ENCODE results near the gene HYAL2.

The HYAL2 gene

DNA sequence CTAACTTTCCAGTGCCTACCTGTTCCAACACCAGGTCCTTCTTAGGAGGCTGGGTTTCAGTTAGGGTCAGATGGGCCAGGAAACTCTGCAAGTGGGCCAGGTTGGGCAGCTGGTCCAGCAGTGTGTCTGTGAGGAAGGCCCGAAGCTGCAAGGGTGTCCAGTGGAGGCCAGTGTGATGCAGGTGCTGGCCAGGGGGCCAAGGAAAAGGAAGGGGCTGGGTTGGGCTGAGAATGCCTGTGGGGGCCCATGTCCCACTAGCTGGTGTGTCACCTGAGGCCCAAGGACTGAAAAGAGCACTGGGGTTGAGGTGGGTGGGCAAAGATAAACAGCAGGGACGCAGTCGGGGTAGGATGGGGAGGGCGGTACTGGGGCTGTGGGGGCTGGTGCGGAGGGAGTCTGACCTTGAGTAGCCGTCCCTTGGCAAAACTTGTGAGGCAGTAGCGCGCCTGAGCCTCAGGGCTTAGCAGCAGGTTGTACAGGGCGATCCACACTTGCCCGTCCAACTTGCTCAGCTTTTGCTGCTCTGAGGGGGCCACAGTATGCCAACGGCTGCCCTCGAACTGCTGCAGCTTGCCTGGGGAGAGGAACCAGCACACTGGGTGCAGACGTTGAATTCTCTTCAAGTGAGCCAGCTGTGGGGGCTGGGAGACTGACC is 19.6 kb upstream of the HYAL2 start:
- peaks cover 18% of the 10 kb centered on the region for H3K4me1 ChIP-seq (ENCODE audit: insufficient read depth, insufficient read length)
- H3K9ac ChIP-seq (ENCODE audit: insufficient read length, low read depth) = peak overlapping the region; percentile 44
- H3K9me3 ChIP-seq (ENCODE audit: insufficient read depth, low read length) = no peaks in the 10 kb centered on the region
- no peak for TF ChIP-seq YY1 (IDR thresholded peaks at IDR 0.05; ENCODE audit: insufficient read depth, insufficient read length)
- TF ChIP-seq ZNF274 (IDR thresholded peaks at IDR 0.05; ENCODE audit: low read depth, low read length) = no peak
- no peak for TF ChIP-seq SUZ12 (IDR thresholded peaks at IDR 0.05; ENCODE audit: extremely low read depth, insufficient read depth, insufficient read length)
- peaks cover 40% of the 10 kb centered on the region for H3K27me3 ChIP-seq (ENCODE audit: insufficient read depth, insufficient read length)
- no peak for DNase-seq (ENCODE audit: low read depth, low spot score)
- no peaks in the 10 kb centered on the region for H3K36me3 ChIP-seq (ENCODE audit: insufficient read depth, insufficient read length, low read length)
- H3K4me3 ChIP-seq (ENCODE audit: insufficient read length, low read depth) = no peak overlapping the region

- Histone ChIP-seq H3K4me3 (ENCODE audit: insufficient read length, low read depth) (no peak overlapping the region), H3K4me1 (ENCODE audit: insufficient read depth, insufficient read length) (peaks cover 18% of the 10 kb centered on the region), H3K9me3 (ENCODE audit: insufficient read depth, low read length) (no peaks in the 10 kb centered on the region), H3K36me3 (ENCODE audit: insufficient read depth, insufficient read length, low read length) (peaks cover 1% of the 10 kb centered on the region), H3K9ac (ENCODE audit: insufficient read length, low read depth) (no peak overlapping the region), H3K27me3 (ENCODE audit: insufficient read depth, insufficient read length) (peaks cover 40% of the 10 kb centered on the region)
- DNase-seq (ENCODE audit: low read depth, low spot score) = no peak
- TF ChIP-seq SUZ12 (IDR thresholded peaks at IDR 0.05; ENCODE audit: extremely low read depth, insufficient read depth, insufficient read length) (no peak), ZNF274 (IDR thresholded peaks at IDR 0.05; ENCODE audit: low read depth, low read length) (no peak), YY1 (IDR thresholded peaks at IDR 0.05; ENCODE audit: insufficient read depth, insufficient read length) (no peak)
These were observed 19.0 kb upstream of the HYAL2 start for GRCh38 chr3:50341537-50341936.

DNA sequence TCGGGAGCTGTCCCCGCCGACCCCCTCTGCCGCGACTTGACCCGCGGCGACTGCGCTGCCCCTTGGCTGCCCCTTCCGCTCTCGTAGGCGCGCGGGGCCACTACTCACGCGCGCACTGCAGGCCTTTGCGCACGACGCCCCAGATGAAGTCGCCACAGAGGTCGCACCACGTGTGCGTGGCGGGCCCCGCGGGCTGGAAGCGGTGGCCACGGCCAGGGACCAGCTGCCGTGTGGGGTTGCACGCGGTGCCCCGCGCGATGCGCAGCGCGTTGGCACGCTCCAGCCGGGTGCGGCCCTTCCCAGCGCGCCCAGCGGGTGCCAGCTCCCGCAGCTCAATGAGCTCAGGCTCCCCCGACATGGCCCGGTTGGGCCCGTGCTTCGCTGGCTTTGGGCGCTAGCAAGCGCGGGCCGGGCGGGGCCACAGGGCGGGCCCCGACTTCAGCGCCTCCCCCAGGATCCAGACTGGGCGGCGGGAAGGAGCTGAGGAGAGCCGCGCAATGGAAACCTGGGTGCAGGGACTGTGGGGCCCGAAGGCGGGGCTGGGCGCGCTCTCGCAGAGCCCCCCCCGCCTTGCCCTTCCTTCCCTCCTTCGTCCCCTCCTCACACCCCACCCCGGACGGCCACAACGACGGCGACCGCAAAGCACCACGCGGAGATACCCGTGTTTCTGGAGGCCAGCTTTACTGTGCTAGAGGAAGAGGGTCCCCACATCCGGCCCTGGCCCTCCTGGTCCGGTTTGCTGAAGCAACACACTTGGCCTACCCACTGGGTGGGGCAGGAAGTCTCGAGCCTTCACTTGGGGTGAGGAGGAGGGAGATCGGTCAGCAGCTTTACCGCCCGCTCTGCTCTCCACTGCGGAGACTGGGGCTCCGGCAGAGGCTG is 18.1 kb upstream of the HYAL2 start, which contains the start of gene RASSF1:
RASSF1 (minus strand) TSS at position 389 of the 882 bp plus-strand sequence; CDS start at position 358, 31 bp downstream.
- peaks cover 16% of the 10 kb centered on the region for H3K4me1 ChIP-seq (ENCODE audit: insufficient read depth, insufficient read length)
- H3K36me3 ChIP-seq (ENCODE audit: insufficient read depth, insufficient read length, low read length) = peaks cover 10% of the 10 kb centered on the region
- H3K9me3 ChIP-seq (ENCODE audit: insufficient read depth, low read length) = no peaks in the 10 kb centered on the region
- H3K9ac ChIP-seq (ENCODE audit: insufficient read length, low read depth) = no peak within 1 kb of the TSS
- peaks cover 35% of the 10 kb centered on the region for H3K27me3 ChIP-seq (ENCODE audit: insufficient read depth, insufficient read length)
- H3K4me3 ChIP-seq (ENCODE audit: insufficient read length, low read depth) = no peak within 1 kb of the TSS
- TF ChIP-seq YY1 (IDR thresholded peaks at IDR 0.05; ENCODE audit: insufficient read depth, insufficient read length) (no peak), ZNF274 (IDR thresholded peaks at IDR 0.05; ENCODE audit: low read depth, low read length) (no peak), SUZ12 (IDR thresholded peaks at IDR 0.05; ENCODE audit: extremely low read depth, insufficient read depth, insufficient read length) (no peak)
- no peak for DNase-seq (ENCODE audit: low read depth, low spot score)

DNA sequence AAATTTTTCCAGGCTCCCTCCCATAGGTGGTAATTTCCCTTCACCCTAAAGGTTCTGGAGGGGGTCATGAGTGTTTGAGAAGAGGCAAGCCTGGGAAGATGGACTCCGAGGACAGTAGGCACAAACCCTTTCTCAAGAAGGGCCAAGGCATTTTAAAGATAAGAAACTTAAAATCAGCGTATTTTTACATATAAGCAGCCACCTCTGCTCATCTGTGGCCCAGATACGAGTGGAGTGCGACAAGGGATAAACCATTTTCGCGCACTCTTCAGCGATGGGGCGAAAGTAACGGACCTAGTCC is 17.6 kb upstream of the HYAL2 start:
- Histone ChIP-seq H3K9me3 (ENCODE audit: insufficient read depth, low read length) (no peaks in the 10 kb centered on the region), H3K9ac (ENCODE audit: insufficient read length, low read depth) (no peak overlapping the region), H3K36me3 (ENCODE audit: insufficient read depth, insufficient read length, low read length) (peaks cover 16% of the 10 kb centered on the region), H3K4me3 (ENCODE audit: insufficient read length, low read depth) (no peak overlapping the region), H3K4me1 (ENCODE audit: insufficient read depth, insufficient read length) (peaks cover 15% of the 10 kb centered on the region), H3K27me3 (ENCODE audit: insufficient read depth, insufficient read length) (peaks cover 29% of the 10 kb centered on the region)
- no peak for DNase-seq (ENCODE audit: low read depth, low spot score)
- no peak for TF ChIP-seq ZNF274 (IDR thresholded peaks at IDR 0.05; ENCODE audit: low read depth, low read length)
- TF ChIP-seq YY1 (IDR thresholded peaks at IDR 0.05; ENCODE audit: insufficient read depth, insufficient read length) = no peak
- TF ChIP-seq SUZ12 (IDR thresholded peaks at IDR 0.05; ENCODE audit: extremely low read depth, insufficient read depth, insufficient read length) = no peak

- H3K9me3 ChIP-seq (ENCODE audit: insufficient read depth, low read length) = no peaks in the 10 kb centered on the region
- peaks cover 19% of the 10 kb centered on the region for H3K36me3 ChIP-seq (ENCODE audit: insufficient read depth, insufficient read length, low read length)
- DNase-seq (ENCODE audit: low read depth, low spot score) = no peak
- no peak overlapping the region for H3K9ac ChIP-seq (ENCODE audit: insufficient read length, low read depth)
- H3K4me3 ChIP-seq (ENCODE audit: insufficient read length, low read depth) = no peak overlapping the region
- TF ChIP-seq ZNF274 (IDR thresholded peaks at IDR 0.05; ENCODE audit: low read depth, low read length) = no peak
- no peak for TF ChIP-seq YY1 (IDR thresholded peaks at IDR 0.05; ENCODE audit: insufficient read depth, insufficient read length)
- TF ChIP-seq SUZ12 (IDR thresholded peaks at IDR 0.05; ENCODE audit: extremely low read depth, insufficient read depth, insufficient read length) = no peak
- peaks cover 14% of the 10 kb centered on the region for H3K4me1 ChIP-seq (ENCODE audit: insufficient read depth, insufficient read length)
- H3K27me3 ChIP-seq (ENCODE audit: insufficient read depth, insufficient read length) = peaks cover 24% of the 10 kb centered on the region
These were observed 17.1 kb upstream of the HYAL2 start for GRCh38 chr3:50339485-50340146.

GRCh38 chr3:50338965-50339364 is 16.4 kb upstream of the HYAL2 start:
- no peak overlapping the region for H3K9ac ChIP-seq (ENCODE audit: insufficient read length, low read depth)
- no peak for DNase-seq (ENCODE audit: low read depth, low spot score)
- peaks cover 26% of the 10 kb centered on the region for H3K36me3 ChIP-seq (ENCODE audit: insufficient read depth, insufficient read length, low read length)
- TF ChIP-seq YY1 (IDR thresholded peaks at IDR 0.05; ENCODE audit: insufficient read depth, insufficient read length) (no peak), SUZ12 (IDR thresholded peaks at IDR 0.05; ENCODE audit: extremely low read depth, insufficient read depth, insufficient read length) (no peak), ZNF274 (IDR thresholded peaks at IDR 0.05; ENCODE audit: low read depth, low read length) (no peak)
- H3K4me1 ChIP-seq (ENCODE audit: insufficient read depth, insufficient read length) = peaks cover 14% of the 10 kb centered on the region
- H3K9me3 ChIP-seq (ENCODE audit: insufficient read depth, low read length) = no peaks in the 10 kb centered on the region
- peaks cover 21% of the 10 kb centered on the region for H3K27me3 ChIP-seq (ENCODE audit: insufficient read depth, insufficient read length)
- no peak overlapping the region for H3K4me3 ChIP-seq (ENCODE audit: insufficient read length, low read depth)
